Endothelial cell of umbilical vein (primary cell): ENCODE results near the gene COA7. TPM values are rescaled to one million over a fixed set of nuclear protein-coding genes. Genes with fewer than 3 reads are reported as not detected.
"Not testable (repeated sequence)": the region's sequence is repeated elsewhere in the genome, so short reads cannot be mapped to it uniquely, and the experiment has no call there.

Experiments
- BruUV-seq: library from RNA; stranded (reverse); fragments of 400-500 nt; replicated peaks from 2 replicates; lab custom pipeline; 2021; lab: Mats Ljungman, UMichigan
- CTCF ChIA-PET: fragments of 300-600, 350-600 bp; sonication (Branson Sonifier 250); formaldehyde crosslinking; loops from one replicate; lab custom pipeline; 2021; ENCODE audit warnings: antibody characterized with exemption, inconsistent platforms; lab: Charles Lee
- POLR2A ChIA-PET: fragments of 300-600, 350-600 bp; sonication (Branson Sonifier 250); formaldehyde crosslinking; loops from one replicate; lab custom pipeline; 2021; ENCODE audit warnings: antibody characterized with exemption, inconsistent platforms; lab: Charles Lee
- DNase-seq: peaks from one replicate; pipeline ENCODE4 v3.0.0-alpha.2; 2011; ENCODE audit warnings: low read depth, low spot score
- FAIRE-seq: peaks from 2 replicates; lab custom pipeline; 2011; peaks lifted over from hg19 to GRCh38; lab: Jason Lieb, UNC
- H2AFZ ChIP-seq: 2 replicates; pipeline ENCODE4 v1.6.0; 2012; ENCODE audit warnings: low read depth, low read length, control low read depth, inconsistent platforms
- H3K27ac ChIP-seq: 2 replicates; pipeline ENCODE4 v1.5.1; 2011; ENCODE audit warnings: low read depth, mild to moderate bottlenecking, control low read depth, low read length, moderate library complexity; ENCODE audit not compliant: insufficient read depth
- H3K27me3 ChIP-seq, 2 experiments: 2 replicates each; pipeline versions ENCODE4 v1.6.0 to v1.6.1; 2011; ENCODE audit warnings: low read length in 2 of 2, mixed read lengths in 1 of 2; ENCODE audit not compliant: control insufficient read depth in 2 of 2, insufficient read depth in 2 of 2
- H3K36me3 ChIP-seq, 2 experiments: 2 replicates in 1 of 2; 3 replicates in 1 of 2; pipeline ENCODE4 v1.5.1; 2011; ENCODE audit warnings: low read length in 2 of 2, mild to moderate bottlenecking in 1 of 2, moderate library complexity in 1 of 2; ENCODE audit not compliant: control insufficient read depth in 2 of 2, insufficient read depth in 2 of 2; ENCODE audit errors: extremely low read depth in 1 of 2
- H3K4me1 ChIP-seq: 3 replicates; pipeline ENCODE4 v1.5.1; 2011; ENCODE audit warnings: mild to moderate bottlenecking, low read length; ENCODE audit not compliant: control insufficient read depth, insufficient read depth; ENCODE audit errors: extremely low read depth
- H3K4me2 ChIP-seq: 2 replicates; pipeline ENCODE4 v1.6.1; 2011; ENCODE audit warnings: low read length, control low read depth, mixed read lengths; ENCODE audit not compliant: insufficient read depth
- H3K4me3 ChIP-seq, 3 experiments: fragments of 200-600 bp in 1 of 3; sonication (generic), shearing (Covaris generic) in 1 of 3; replicated peaks in 1 of 3; 2 replicates each; pipeline ENCODE4 v1.5.1; 2011 to 2016; ENCODE audit warnings: control low read depth in 3 of 3, low read length in 3 of 3, mild to moderate bottlenecking in 2 of 3, inconsistent platforms in 1 of 3, low read depth in 1 of 3, moderate library complexity in 1 of 3; ENCODE audit not compliant: insufficient read depth in 1 of 3
- H3K79me2 ChIP-seq: 2 replicates; pipeline ENCODE4 v1.6.0; 2012; ENCODE audit warnings: low read length, inconsistent platforms; ENCODE audit not compliant: control insufficient read depth, insufficient read depth
- H3K9ac ChIP-seq: replicated peaks from 2 replicates; pipeline ENCODE3; 2011; ENCODE audit warnings: low read length, control low read depth; ENCODE audit not compliant: insufficient read depth; ENCODE audit errors: extremely low read depth
- H3K9me1 ChIP-seq: replicated peaks from 3 replicates; pipeline ENCODE4 v1.6.0; 2011; ENCODE audit warnings: mild to moderate bottlenecking, low read length; ENCODE audit not compliant: control insufficient read depth, insufficient read depth; ENCODE audit errors: extremely low read depth
- H3K9me3 ChIP-seq: replicated peaks from 2 replicates; pipeline ENCODE4 v1.5.1; 2012; ENCODE audit warnings: low read length, inconsistent platforms; ENCODE audit not compliant: control insufficient read depth, insufficient read depth
- H4K20me1 ChIP-seq: replicated peaks from 2 replicates; pipeline ENCODE3; 2011; ENCODE audit warnings: mild to moderate bottlenecking, low read length; ENCODE audit not compliant: control insufficient read depth, insufficient read depth; ENCODE audit errors: extremely low read depth
- EZH2 ChIP-seq: IDR thresholded peaks from 2 replicates; pipeline ENCODE4 v1.6.1; 2012; ENCODE audit warnings: borderline replicate concordance, low read depth, mild to moderate bottlenecking, moderate library complexity, low read length, inconsistent platforms; ENCODE audit not compliant: severe bottlenecking
- FOS ChIP-seq: IDR thresholded peaks from 2 replicates; pipeline ENCODE4 v1.6.1; 2011; ENCODE audit warnings: mild to moderate bottlenecking, low read length, moderate library complexity, borderline replicate concordance; ENCODE audit not compliant: insufficient read depth
- GATA2 ChIP-seq: IDR thresholded peaks from 2 replicates; pipeline ENCODE4 v1.7.0; 2011; ENCODE audit warnings: low read depth, mild to moderate bottlenecking, moderate library complexity, mixed read lengths, low read length; ENCODE audit not compliant: insufficient read length, insufficient read depth
- JUN ChIP-seq: IDR thresholded peaks from 2 replicates; pipeline ENCODE4 v1.6.1; 2011; ENCODE audit warnings: borderline replicate concordance, low read depth; ENCODE audit not compliant: insufficient read length, insufficient read depth
- MYC ChIP-seq: IDR thresholded peaks from one replicate; pipeline ENCODE4 v1.6.1; 2011; ENCODE audit warnings: mild to moderate bottlenecking, low read depth, low read length
- POLR2A ChIP-seq: IDR thresholded peaks from 2 replicates; pipeline ENCODE4 v1.6.1; 2012; ENCODE audit warnings: low read depth, mild to moderate bottlenecking, control low read depth, low read length
- POLR2AphosphoS5 ChIP-seq: IDR thresholded peaks from 2 replicates; pipeline ENCODE4 v1.6.1; 2012; ENCODE audit warnings: low read depth, mild to moderate bottlenecking, control low read depth, low read length, moderate library complexity; ENCODE audit not compliant: insufficient read depth
- dilution Hi-C: fragments of 300-500 bp; cut with MboI; formaldehyde crosslinking; loops from one replicate; pipeline ENCODE4 v1.15.0; 2019; ENCODE audit warnings: low sequenced_read_pairs; ENCODE audit not compliant: extremely low pct_ligation_motif_present
- intact Hi-C: fragments of 100-400 bp; cut with micrococcal nuclease; formaldehyde crosslinking; loops from one replicate; pipeline ENCODE4 v1.10.0; 2022
- polyA plus RNA-seq, 4 experiments: library from polyadenylated mRNA; depleted of rRNA in 3 of 4; stranded (reverse) in 3 of 4; unstranded in 1 of 4; fragments of >200 nt; gene quantifications; 2 replicates each; pipeline versions ENCODE4 v1.2.1 to v1.2.3, GENCODE V29; 2011 to 2012; ENCODE audit warnings: missing spikeins in 1 of 4
- total RNA-seq: library from RNA; stranded (reverse); gene quantifications from 2 replicates; pipeline ENCODE4 v1.2.3, GENCODE V29; 2021
- TF ChIP-seq, protein P1 (sequence below), 2 donors: IDR thresholded peaks; 1 replicate in 1 of 2; 2 replicates in 1 of 2; pipeline ENCODE4 v1.5.1; 2011; ENCODE audit warnings: low read length in 2 of 2, mild to moderate bottlenecking in 2 of 2, moderate library complexity in 2 of 2, control low read depth in 1 of 2, inconsistent platforms in 1 of 2, low read depth in 1 of 2; ENCODE audit not compliant: insufficient read depth in 1 of 2; ENCODE audit errors: extremely low read depth in 1 of 2
- TF ChIP-seq, protein P2 (sequence below): IDR thresholded peaks from 2 replicates; pipeline ENCODE4 v1.6.1; 2011; ENCODE audit not compliant: insufficient read depth, insufficient read length

COA7 gene
- total and polyA plus RNA-seq, 2 donors (not counting 3 experiments of a cell fraction or from before 2014, with no cell fraction given): 11.7 to 28.6 TPM

DNA sequence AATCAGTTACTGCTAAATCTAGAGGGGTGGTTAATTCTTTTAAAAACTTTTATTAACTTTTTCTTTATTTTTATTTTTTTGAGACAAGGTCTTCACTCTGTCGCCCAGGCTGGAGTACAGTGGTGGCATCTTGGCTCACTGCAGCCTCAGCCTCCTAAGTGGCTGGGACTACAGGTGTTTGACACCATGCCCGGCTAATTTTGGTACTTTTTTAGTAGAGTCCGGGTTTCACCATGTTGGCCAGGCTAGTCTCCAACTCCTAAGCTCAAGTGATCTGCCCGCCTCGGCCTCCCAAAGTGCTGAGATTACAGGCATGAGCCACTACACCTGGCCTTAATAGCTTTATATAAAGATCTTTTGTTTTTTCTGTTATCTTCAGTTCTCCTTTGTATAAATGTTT lies 40.0 kb upstream of the COA7 start:
- Histone ChIP-seq H3K4me1 (no peaks in the 10 kb centered on the region), H3K4me3 (no peak overlapping the region), H3K27me3 (no peaks in the 10 kb centered on the region), H3K79me2 (peaks cover 16% of the 10 kb centered on the region), H4K20me1 (no peaks in the 10 kb centered on the region), H3K9me1 (no peaks in the 10 kb centered on the region), H3K36me3 (no peaks in the 10 kb centered on the region), H3K9ac (no peak overlapping the region), H3K4me2 (no peak overlapping the region), H3K27ac (no peak overlapping the region), H2AFZ (no peak overlapping the region), H3K9me3 (no peaks in the 10 kb centered on the region)
- FAIRE-seq (no peak), DNase-seq (no peak)
- intact Hi-C loops: no loop called here
- no TSS peak for BruUV-seq
- TF ChIP-seq POLR2A (no peak), EZH2 (no peak), GATA2 (no peak), MYC (no peak), JUN (no peak), FOS (no peak), POLR2AphosphoS5 (no peak)
- TF ChIP-seq, protein P1, sequence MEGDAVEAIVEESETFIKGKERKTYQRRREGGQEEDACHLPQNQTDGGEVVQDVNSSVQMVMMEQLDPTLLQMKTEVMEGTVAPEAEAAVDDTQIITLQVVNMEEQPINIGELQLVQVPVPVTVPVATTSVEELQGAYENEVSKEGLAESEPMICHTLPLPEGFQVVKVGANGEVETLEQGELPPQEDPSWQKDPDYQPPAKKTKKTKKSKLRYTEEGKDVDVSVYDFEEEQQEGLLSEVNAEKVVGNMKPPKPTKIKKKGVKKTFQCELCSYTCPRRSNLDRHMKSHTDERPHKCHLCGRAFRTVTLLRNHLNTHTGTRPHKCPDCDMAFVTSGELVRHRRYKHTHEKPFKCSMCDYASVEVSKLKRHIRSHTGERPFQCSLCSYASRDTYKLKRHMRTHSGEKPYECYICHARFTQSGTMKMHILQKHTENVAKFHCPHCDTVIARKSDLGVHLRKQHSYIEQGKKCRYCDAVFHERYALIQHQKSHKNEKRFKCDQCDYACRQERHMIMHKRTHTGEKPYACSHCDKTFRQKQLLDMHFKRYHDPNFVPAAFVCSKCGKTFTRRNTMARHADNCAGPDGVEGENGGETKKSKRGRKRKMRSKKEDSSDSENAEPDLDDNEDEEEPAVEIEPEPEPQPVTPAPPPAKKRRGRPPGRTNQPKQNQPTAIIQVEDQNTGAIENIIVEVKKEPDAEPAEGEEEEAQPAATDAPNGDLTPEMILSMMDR (IDR thresholded peaks at IDR 0.05; ENCODE audit: extremely low read depth in 1 of 2, insufficient read depth in 1 of 2, low read depth in 1 of 2, low read length in 2 of 2): no peak
- TF ChIP-seq, protein P2, sequence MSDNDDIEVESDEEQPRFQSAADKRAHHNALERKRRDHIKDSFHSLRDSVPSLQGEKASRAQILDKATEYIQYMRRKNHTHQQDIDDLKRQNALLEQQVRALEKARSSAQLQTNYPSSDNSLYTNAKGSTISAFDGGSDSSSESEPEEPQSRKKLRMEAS: no peak
- dilution Hi-C loops: no loop called here
- POLR2A ChIA-PET: no interaction called here
- CTCF ChIA-PET: interaction anchor here (1.0 to 2.1 kb wide), 4 partner anchors 10 to 33 kb away, joined by 3 to 6 read pairs (median 4); partner anchors contain the start of gene ZYG11B

DNA sequence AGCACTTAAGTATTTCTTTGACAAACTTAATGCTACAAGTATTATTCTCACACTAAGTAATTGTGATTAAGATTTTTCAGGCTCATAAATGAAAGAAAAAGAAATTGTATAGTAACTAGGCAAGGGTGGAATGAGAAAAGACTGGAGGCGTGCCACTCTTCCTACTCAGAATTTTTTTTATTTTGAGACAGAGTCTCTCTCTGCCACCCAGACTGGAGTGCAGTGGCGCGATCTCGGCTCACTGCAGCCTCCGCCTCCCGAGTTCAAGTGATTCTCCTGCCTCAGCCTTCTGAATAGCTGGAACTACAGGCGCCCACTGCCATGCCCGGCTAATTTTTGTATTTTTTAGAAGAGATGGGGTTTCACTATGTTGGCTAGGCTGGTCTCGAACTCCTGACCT lies 37.2 kb upstream of the COA7 start:
- peaks cover 19% of the 10 kb centered on the region for H3K79me2 ChIP-seq
- H2AFZ ChIP-seq, H3K27ac ChIP-seq, H4K20me1 ChIP-seq, FAIRE-seq, H3K4me2 ChIP-seq, H3K9me1 ChIP-seq, H3K4me3 ChIP-seq, H3K36me3 ChIP-seq, H3K9me3 ChIP-seq, H3K4me1 ChIP-seq, DNase-seq, H3K9ac ChIP-seq, CTCF ChIA-PET, H3K27me3 ChIP-seq, intact Hi-C loops, BruUV-seq, POLR2A ChIA-PET, dilution Hi-C loops: not testable (repeated sequence)
